Heart left ventricle (tissue), 16 donors: ENCODE results near the gene CTAGE1. TPM values are rescaled to one million over a fixed set of nuclear protein-coding genes. Genes with fewer than 3 reads are reported as not detected.
"Not testable (repeated sequence)": the region's sequence is repeated elsewhere in the genome, so short reads cannot be mapped to it uniquely, and the experiment has no call there.

Source experiments
- ATAC-seq, 4 donors: fragments of 200-7000 bp; cut with Tn5 transposase; one replicate each; pipeline ENCODE4 v1.9.1; 2020 to 2022; ENCODE audit warnings: moderate library complexity in 4 of 4, mild to moderate bottlenecking in 3 of 4, moderate number of reproducible peaks in 1 of 4
- DNase-seq, 5 donors: peaks; one replicate each; pipeline ENCODE4 v3.0.0-alpha.2; 2020
- H3K27ac ChIP-seq, 12 donors: fragments of 200-600 bp; sonication (generic) in 4 of 12; one replicate each; pipeline versions ENCODE4 v1.5.0 to v1.8.0; 2016 to 2022; ENCODE audit warnings: mild to moderate bottlenecking in 2 of 12
- H3K27me3 ChIP-seq, 9 donors: fragments of 200-600 bp; sonication (generic) in 2 of 9; one replicate each; pipeline versions ENCODE4 v1.5.1 to v1.8.0; 2016 to 2022; ENCODE audit warnings: mild to moderate bottlenecking in 3 of 9
- H3K36me3 ChIP-seq, 9 donors: fragments of 200-600 bp; sonication (generic) in 2 of 9; one replicate each; pipeline versions ENCODE4 v1.5.0 to v1.8.0; 2018 to 2022; ENCODE audit warnings: mild to moderate bottlenecking in 2 of 9
- H3K4me1 ChIP-seq, 12 donors: fragments of 200-600 bp; sonication (generic) in 4 of 12; one replicate each; pipeline versions ENCODE4 v1.5.0 to v1.8.0; 2016 to 2022; ENCODE audit warnings: mild to moderate bottlenecking in 3 of 12
- H3K4me3 ChIP-seq, 12 donors: fragments of 200-600 bp; sonication (generic) in 4 of 12; one replicate each; pipeline versions ENCODE4 v1.5.0 to v1.8.0; 2017 to 2022; ENCODE audit warnings: mild to moderate bottlenecking in 9 of 12, moderate library complexity in 4 of 12
- H3K9me3 ChIP-seq, 12 donors: fragments of 200-600 bp; sonication (generic) in 4 of 12; one replicate each; pipeline versions ENCODE4 v1.5.0 to v1.8.0; 2016 to 2022; ENCODE audit warnings: mild to moderate bottlenecking in 1 of 12
- CTCF ChIP-seq, 12 donors: fragments of 200-600 bp; sonication (generic) in 4 of 12; IDR thresholded peaks; one replicate each; pipeline versions ENCODE4 v1.5.0 to v1.8.0; 2018 to 2022; ENCODE audit warnings: antibody characterized with exemption in 12 of 12, mild to moderate bottlenecking in 5 of 12
- POLR2A ChIP-seq, 2 donors: fragments of 450-650 bp; IDR thresholded peaks; one replicate each; pipeline ENCODE4 v1.6.1; 2017; ENCODE audit warnings: antibody characterized with exemption in 2 of 2, mild to moderate bottlenecking in 2 of 2, moderate library complexity in 2 of 2
- WGBS, 4 donors: extraction: QIAGEN DNeasy Blood & Tissue Kit in 2 of 4; methylation state at CpG; one replicate each; pipeline versions ENCODE4 v1.1.5 to v1.1.7; 2013 to 2018; 5-methylcytosine and 5-hydroxymethylcytosine counted together
- intact Hi-C, 10 donors: fragments of 100-400 bp; cut with DNase I; formaldehyde crosslinking; loops; one replicate each; pipeline versions ENCODE4 v1.11.1 to v1.14.2; 2022
- polyA plus RNA-seq, 2 donors: library from polyadenylated mRNA; stranded (reverse); fragments of 200-250 nt; gene quantifications; one replicate each; pipeline ENCODE4 v1.2.3, GENCODE V29; 2013
- total RNA-seq, 9 donors: library from RNA; depleted of rRNA in 2 of 9; stranded (reverse); fragments of >200 nt in 2 of 9; fragmentation: NEBNext Ultra II Directional in 3 of 9; extraction: Animal tissue kit (Norgen Biotek cat#: 25700) in 3 of 9; gene quantifications; one replicate each; pipeline versions ENCODE4 v1.1.0 to v1.2.4, GENCODE V29; 2016 to 2023
- donor health status: ischemic (EF 13 %, LVEDD 7.1; RV severe dilation, severe dysfunction).
- donor health status: healthy with polysubstance abuse.
- donor health status: DM: no; HTN: yes; CAD: no.
- donor health status: DM: no; HTN: no; CAD: no.
- donor health status: ischemic (EF 25% LVEDD 6.9; RV normal size, moderate dysfunction).
- donor health status: ischemic (EF 25% LVEDD 5.7; RV mildly dilated, moderate dysfunction).
- donor health status: healthy.
- donor health status: DM: yes; HTN: yes; CAD: no.
- donor health status: ischemic (EF 35%, LVEDD 5.7; RV mildly dilated, moderate dysfunction).
- donor health status: nonischemic (EF 11% LVEDD 7.7; RV severe dilation, severe dysfunction).
- donor health status: DM: yes; HTN: yes; CAD: no.
- donor health status: PGD.
- donor health status: ischemic (EF 29% LVEDD 5.4; RV normal size, mild dysfunction).
- donor health status: nonischemic (EF 23%, LVEDD 6.1; RV moderate dilation, normal function).

Gene CTAGE1
- total and polyA plus RNA-seq, 11 donors, result 0.03 TPM; not detected in 10

GRCh38 chr18:22451796-22452195 is 34.1 kb upstream of the CTAGE1 start:
- H3K4me3 ChIP-seq, result no peak overlapping the region
- peak overlapping the region in 8 of 12 donors; percentile 13 to 74 (median 51) for H3K27ac ChIP-seq
- ATAC-seq (peak in 3 of 4 donors; percentile 7 to 32 (median 19)), DNase-seq (no peak)
- intact Hi-C loops, result no loop called here
- WGBS, 4 donors, result 21 to 31% (median 24%) methylated on average over 6 to 7 of the region's 7 CpGs
- H3K4me1 ChIP-seq, result peaks cover 0 to 31% (median 17%) of the 10 kb centered on the region in 12 donors
- no peak for TF ChIP-seq CTCF (IDR thresholded peaks at IDR 0.05)
- no peak for TF ChIP-seq POLR2A (IDR thresholded peaks at IDR 0.05)
- peaks cover 0 to 33% (median 18%) of the 10 kb centered on the region in 12 donors for H3K9me3 ChIP-seq
- no peaks in the 10 kb centered on the region for H3K27me3 ChIP-seq
- no peaks in the 10 kb centered on the region for H3K36me3 ChIP-seq

DNA sequence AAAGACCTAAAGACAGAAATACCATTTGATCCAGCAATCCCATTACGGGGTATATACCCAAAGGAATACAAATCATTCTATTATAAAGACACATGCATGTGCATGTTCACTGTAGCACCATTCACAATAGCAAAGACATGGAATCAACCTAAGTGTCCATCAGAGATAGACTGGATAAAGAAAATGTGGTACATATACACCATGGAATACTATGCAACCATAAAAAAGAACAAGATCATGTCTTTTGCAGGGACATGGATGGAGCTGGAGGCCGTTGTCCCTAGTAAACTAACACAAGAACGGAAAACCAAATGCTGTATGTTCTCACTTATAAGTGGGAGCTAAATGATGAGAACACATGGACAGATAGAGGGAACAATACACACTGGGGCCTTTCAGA is 33.1 kb upstream of the CTAGE1 start:
- Histone ChIP-seq H3K9me3 (peaks cover 0 to 33% (median 18%) of the 10 kb centered on the region in 12 donors), H3K4me1 (peaks cover 0 to 21% (median 9%) of the 10 kb centered on the region in 12 donors)
- DNase-seq, H3K27ac ChIP-seq, intact Hi-C loops, H3K36me3 ChIP-seq, ATAC-seq, H3K4me3 ChIP-seq, H3K27me3 ChIP-seq: not testable (repeated sequence)
- 83 to 90% (median 86%) methylated on average over 3 of the region's 3 CpGs for WGBS, 4 donors

DNA sequence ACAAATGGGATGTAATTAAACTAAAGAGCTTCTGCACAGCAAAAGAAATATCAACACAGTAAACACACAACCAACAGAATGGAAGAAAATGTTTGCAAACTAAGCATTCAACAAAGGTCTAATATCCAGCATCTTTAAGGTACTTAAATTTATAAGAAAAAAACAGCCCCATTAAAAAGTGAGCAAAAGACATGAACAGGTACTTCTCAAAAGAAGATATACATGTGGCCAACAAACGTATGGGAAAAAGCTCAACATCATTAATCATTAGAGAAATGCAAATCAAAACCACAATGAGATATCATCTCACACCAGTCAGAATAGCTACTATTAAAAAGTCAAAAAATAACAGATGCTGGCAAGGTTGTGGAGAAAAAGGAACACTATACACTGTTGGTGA is 32.6 kb upstream of the CTAGE1 start:
- H3K27me3 ChIP-seq, DNase-seq, ATAC-seq, H3K4me3 ChIP-seq, intact Hi-C loops, H3K36me3 ChIP-seq, H3K27ac ChIP-seq: not testable (repeated sequence)
- WGBS, 4 donors, result 68 to 79% (median 72%) methylated on average over 1 of the region's 1 CpG
- Histone ChIP-seq H3K4me1 (peaks cover 0 to 18% (median 8%) of the 10 kb centered on the region in 12 donors), H3K9me3 (peaks cover 0 to 33% (median 18%) of the 10 kb centered on the region in 12 donors)

DNA sequence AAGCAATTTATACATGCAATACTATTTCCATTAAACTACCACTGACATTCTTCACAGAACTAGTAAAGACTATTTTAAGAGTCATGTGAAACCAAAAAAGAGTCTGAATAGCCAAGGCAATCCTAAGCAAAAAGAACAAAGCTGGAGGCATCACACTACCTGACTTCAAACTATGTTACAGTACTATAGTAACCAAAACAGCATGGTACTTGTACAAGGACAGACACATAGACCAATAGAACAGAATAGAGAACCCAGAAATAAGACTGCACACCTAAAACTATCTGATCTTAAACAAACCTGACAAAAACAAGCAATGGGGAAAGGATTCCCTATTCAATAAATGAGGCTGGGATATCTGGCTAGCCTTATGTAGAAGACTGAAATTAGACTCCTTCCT is 32.0 kb upstream of the CTAGE1 start:
- DNase-seq, H3K36me3 ChIP-seq, H3K27ac ChIP-seq, H3K27me3 ChIP-seq, intact Hi-C loops, H3K4me3 ChIP-seq, ATAC-seq: not testable (repeated sequence)
- Histone ChIP-seq H3K9me3 (peaks cover 0 to 33% (median 18%) of the 10 kb centered on the region in 12 donors), H3K4me1 (peaks cover 0 to 13% (median 5%) of the 10 kb centered on the region in 12 donors)

- no peak for TF ChIP-seq POLR2A (IDR thresholded peaks at IDR 0.05)
- TF ChIP-seq CTCF (IDR thresholded peaks at IDR 0.05), result no peak
- H3K9me3 ChIP-seq, result peaks cover 0 to 33% (median 18%) of the 10 kb centered on the region in 12 donors
- H3K27ac ChIP-seq, result no peak overlapping the region
- no peak overlapping the region for H3K4me3 ChIP-seq
- intact Hi-C loops, result no loop called here
- DNase-seq (no peak), ATAC-seq (no peak)
- H3K4me1 ChIP-seq, result peaks cover 0 to 13% (median 4%) of the 10 kb centered on the region in 12 donors
- no peaks in the 10 kb centered on the region for H3K27me3 ChIP-seq
- H3K36me3 ChIP-seq, result no peaks in the 10 kb centered on the region
Observed at GRCh38 chr18:22448238-22448637, 30.5 kb upstream of the CTAGE1 start.

DNA sequence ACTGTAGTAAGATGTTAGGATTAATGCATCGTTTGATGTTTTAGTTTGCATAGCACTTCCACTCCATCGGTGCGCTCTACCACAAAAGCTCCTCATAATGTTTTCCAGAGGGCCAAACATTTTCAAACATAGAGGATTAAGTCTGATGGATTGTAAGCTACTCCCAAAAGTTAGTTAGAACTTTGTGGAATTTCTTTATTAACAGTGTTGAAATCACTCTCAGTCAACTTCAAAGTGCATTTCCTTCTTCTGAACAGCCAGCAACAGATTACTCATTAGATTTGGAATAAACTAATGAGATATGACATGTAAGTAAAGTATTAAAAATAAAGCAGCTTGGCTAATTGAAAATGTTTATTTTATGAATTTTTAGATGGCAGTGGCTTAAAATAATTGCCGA is 30.1 kb upstream of the CTAGE1 start:
- no peaks in the 10 kb centered on the region for H3K27me3 ChIP-seq
- no peaks in the 10 kb centered on the region for H3K36me3 ChIP-seq
- no peak for TF ChIP-seq POLR2A (IDR thresholded peaks at IDR 0.05)
- TF ChIP-seq CTCF (IDR thresholded peaks at IDR 0.05), result no peak
- ATAC-seq (no peak), DNase-seq (no peak)
- H3K27ac ChIP-seq, result no peak overlapping the region
- H3K4me1 ChIP-seq, result peaks cover 0 to 11% (median 4%) of the 10 kb centered on the region in 12 donors
- peaks cover 0 to 33% (median 18%) of the 10 kb centered on the region in 12 donors for H3K9me3 ChIP-seq
- intact Hi-C loops, result no loop called here
- WGBS, 4 donors, result 89 to 96% (median 94%) methylated on average over 4 of the region's 4 CpGs
- H3K4me3 ChIP-seq, result no peak overlapping the region
